Tracheal epithelial cell (primary cell): Measurements from ENCODE around the gene TAAR6. TPM values are rescaled to one million over a fixed set of nuclear protein-coding genes. Genes with fewer than 3 reads are reported as not detected.

Experiments
- total RNA-seq: library from RNA; depleted of rRNA; stranded (reverse); fragments of >200 nt; gene quantifications from 2 replicates; pipeline ENCODE4 v1.2.1, GENCODE V29; 2014

The TAAR6 gene
- not detected in 2 replicates for total RNA-seq

GRCh38 chr6:132570221-132570777, at the start of gene TAAR6:
TAAR6 (plus strand) TSS chr6:132570322; CDS start chr6:132570322, 0 bp downstream.

GRCh38 chr6:132537977-132538376, 32.1 kb upstream of the TAAR6 start, which contains the start of gene TAAR9:
TAAR9 (plus strand) TSS chr6:132538277; CDS start chr6:132538290, 13 bp downstream.

GRCh38 chr6:132552372-132552771, 17.8 kb upstream of the TAAR6 start, which contains the start of gene TAAR8:
TAAR8 (plus strand) TSS chr6:132552672; CDS start chr6:132552693, 21 bp downstream.

GRCh38 chr6:132589454-132589853, 19.3 kb downstream of the TAAR6 start, which contains the start of gene TAAR5:
TAAR5 (minus strand) TSS chr6:132589741; CDS start chr6:132589686, 55 bp downstream.

Other genes starting within 250 kb of the TAAR6 start
- gene MOXD1, start 168.8 kb upstream of the TAAR6 start, total RNA-seq, result under 0.01 and 11.3 TPM in 2 replicates
- gene STX7, start 57.2 kb upstream of the TAAR6 start, total RNA-seq, result 20.0 and 34.7 TPM in 2 replicates
- not detected in 2 replicates for gene TAAR9, start 32.0 kb upstream of the TAAR6 start, total RNA-seq
- not detected in 2 replicates for gene TAAR8, start 17.6 kb upstream of the TAAR6 start, total RNA-seq
- gene TAAR5, start 19.4 kb downstream of the TAAR6 start, total RNA-seq, result not detected in 2 replicates
- gene TAAR2, start 54.0 kb downstream of the TAAR6 start, total RNA-seq, result not detected in 2 replicates
- not detected in 2 replicates for gene TAAR1, start 88.9 kb downstream of the TAAR6 start, total RNA-seq
- 1.2 TPM in 1 of 2 replicates, not detected in the other for gene VNN1, start 143.7 kb downstream of the TAAR6 start, total RNA-seq
- gene VNN2, start 187.6 kb downstream of the TAAR6 start, total RNA-seq, result 0.72 TPM in 1 of 2 replicates, not detected in the other
- 13.6 and 15.9 TPM in 2 replicates for gene SLC18B1, start 228.3 kb downstream of the TAAR6 start, total RNA-seq
- 1,327 and 2,037 TPM in 2 replicates for gene RPS12, start 244.2 kb downstream of the TAAR6 start, total RNA-seq